Parathyroid adenoma (tissue), 2 donors: ENCODE measurements around the gene WIPF3.

ENCODE experiments used
- H2AFZ ChIP-seq: fragments of 300-600 bp; sonication (generic); one replicate; pipeline ENCODE4 v1.7.0; 2017; ENCODE audit warnings: antibody characterized with exemption, mild to moderate bottlenecking
- H3K27ac ChIP-seq: fragments of 300-600 bp; sonication (generic); one replicate; pipeline ENCODE4 v1.7.0; 2017
- H3K27me3 ChIP-seq: fragments of 300-600 bp; sonication (generic); one replicate; pipeline ENCODE4 v1.7.0; 2017; ENCODE audit warnings: low read length; ENCODE audit not compliant: control insufficient read depth, insufficient read depth
- H3K36me3 ChIP-seq: fragments of 300-600 bp; sonication (generic); one replicate; pipeline ENCODE4 v1.7.0; 2017; ENCODE audit warnings: low read length; ENCODE audit not compliant: control insufficient read depth, insufficient read depth
- H3K4me1 ChIP-seq: fragments of 300-600 bp; sonication (generic); one replicate; pipeline ENCODE4 v1.7.0; 2017; ENCODE audit warnings: control low read depth
- H3K4me2 ChIP-seq: fragments of 300-600 bp; sonication (generic); one replicate; pipeline ENCODE4 v1.7.0; 2017; ENCODE audit warnings: low read length
- H3K4me3 ChIP-seq: fragments of 300-600 bp; sonication (generic); one replicate; pipeline ENCODE4 v1.7.0; 2017; ENCODE audit warnings: low read depth, low read length
- H3K79me2 ChIP-seq: fragments of 300-600 bp; sonication (generic); one replicate; pipeline ENCODE4 v1.7.0; 2017; ENCODE audit warnings: control low read depth
- H3K9ac ChIP-seq: fragments of 300-600 bp; sonication (generic); one replicate; pipeline ENCODE4 v1.7.0; 2017; ENCODE audit warnings: mild to moderate bottlenecking
- H3K9me3 ChIP-seq: fragments of 300-600 bp; sonication (generic); one replicate; pipeline ENCODE4 v1.7.0; 2017; ENCODE audit warnings: low read length; ENCODE audit not compliant: control insufficient read depth
- CTCF ChIP-seq: fragments of 300-600 bp; sonication (generic); IDR thresholded peaks from one replicate; pipeline ENCODE4 v1.7.0; 2017; ENCODE audit warnings: antibody characterized with exemption, mild to moderate bottlenecking
- donor health status: primary hyperparathyroidism.

WIPF3 gene

GRCh38 chr7:29825775-29826529 lies 19.6 kb downstream of the WIPF3 start:
- no peak overlapping the region for H3K4me2 ChIP-seq
- H3K4me1 ChIP-seq = no peaks in the 10 kb centered on the region
- no peaks in the 10 kb centered on the region for H3K9me3 ChIP-seq
- H3K4me3 ChIP-seq = no peak overlapping the region
- no peak overlapping the region for H3K9ac ChIP-seq
- no peaks in the 10 kb centered on the region for H3K36me3 ChIP-seq
- no peaks in the 10 kb centered on the region for H3K27me3 ChIP-seq
- H2AFZ ChIP-seq = no peak overlapping the region
- no peak for TF ChIP-seq CTCF
- no peaks in the 10 kb centered on the region for H3K79me2 ChIP-seq
- H3K27ac ChIP-seq = no peak overlapping the region

GRCh38 chr7:29826530-29826822 lies 20.2 kb downstream of the WIPF3 start:
- no peak overlapping the region for H3K27ac ChIP-seq

GRCh38 chr7:29826904-29827303 lies 20.6 kb downstream of the WIPF3 start:
- Histone ChIP-seq H2AFZ (no peak overlapping the region), H3K36me3 (no peaks in the 10 kb centered on the region), H3K9me3 (no peaks in the 10 kb centered on the region), H3K27ac (no peak overlapping the region), H3K4me3 (no peak overlapping the region), H3K4me2 (no peak overlapping the region), H3K9ac (no peak overlapping the region), H3K27me3 (no peaks in the 10 kb centered on the region), H3K79me2 (no peaks in the 10 kb centered on the region), H3K4me1 (no peaks in the 10 kb centered on the region)
- no peak for TF ChIP-seq CTCF

More at GRCh38 chr7:29826530-29826822, 20.2 kb downstream of the WIPF3 start:
- Histone ChIP-seq H3K79me2 (no peaks in the 10 kb centered on the region), H3K4me2 (no peak overlapping the region), H2AFZ (no peak overlapping the region), H3K27me3 (no peaks in the 10 kb centered on the region), H3K9me3 (no peaks in the 10 kb centered on the region), H3K36me3 (no peaks in the 10 kb centered on the region), H3K4me3 (no peak overlapping the region), H3K4me1 (no peaks in the 10 kb centered on the region), H3K9ac (no peak overlapping the region)
- TF ChIP-seq CTCF = no peak

GRCh38 chr7:29831705-29832104 lies 25.4 kb downstream of the WIPF3 start:
- no peak overlapping the region for H2AFZ ChIP-seq
- H3K36me3 ChIP-seq = no peaks in the 10 kb centered on the region
- no peak overlapping the region for H3K9ac ChIP-seq
- H3K4me2 ChIP-seq = no peak overlapping the region
- no peak overlapping the region for H3K4me3 ChIP-seq
- H3K27ac ChIP-seq = no peak overlapping the region
- TF ChIP-seq CTCF = no peak
- H3K27me3 ChIP-seq = no peaks in the 10 kb centered on the region
- H3K9me3 ChIP-seq = no peaks in the 10 kb centered on the region
- H3K4me1 ChIP-seq = no peaks in the 10 kb centered on the region
- no peaks in the 10 kb centered on the region for H3K79me2 ChIP-seq

GRCh38 chr7:29833929-29834328 lies 27.6 kb downstream of the WIPF3 start:
- no peaks in the 10 kb centered on the region for H3K9me3 ChIP-seq
- no peaks in the 10 kb centered on the region for H3K27me3 ChIP-seq

More at GRCh38 chr7:29833929-29834328, 27.6 kb downstream of the WIPF3 start:
- no peak for TF ChIP-seq CTCF
- Histone ChIP-seq H3K36me3 (no peaks in the 10 kb centered on the region), H3K79me2 (no peaks in the 10 kb centered on the region), H2AFZ (no peak overlapping the region), H3K4me1 (no peaks in the 10 kb centered on the region), H3K27ac (no peak overlapping the region), H3K9ac (no peak overlapping the region), H3K4me3 (no peak overlapping the region), H3K4me2 (no peak overlapping the region)
